Hepatic stellate cell (primary cell): ENCODE data around the gene MICB.
"Not testable (repeated sequence)": the region's sequence is repeated elsewhere in the genome, so short reads cannot be mapped to it uniquely, and the experiment has no call there.

Experiments used
- DNase-seq: peaks from one replicate; pipeline ENCODE4 v3.0.0; 2011; ENCODE audit warnings: low spot score

Gene MICB

DNA sequence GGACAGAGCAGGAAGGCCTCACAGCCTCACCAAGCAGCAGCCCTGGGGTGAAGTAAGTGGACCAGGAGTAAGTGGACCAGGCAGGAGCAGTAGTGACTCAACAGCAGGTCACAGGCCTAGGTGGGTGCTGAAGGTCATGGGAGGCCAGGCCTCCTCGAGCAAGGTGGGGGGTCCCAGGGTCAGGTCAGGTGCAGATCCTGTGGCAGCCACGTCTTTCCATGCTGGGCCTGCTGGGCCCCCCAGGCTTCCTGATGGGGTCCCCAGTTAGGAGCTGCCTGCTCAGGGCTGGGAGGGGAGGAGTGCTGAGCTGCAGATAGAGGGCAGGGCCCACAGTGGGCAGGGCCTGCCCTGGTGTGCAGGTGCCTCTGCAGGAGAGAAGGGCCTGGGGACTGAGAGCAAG, 11.1 kb downstream of the MICB start:
- not testable (repeated sequence) for DNase-seq

DNA sequence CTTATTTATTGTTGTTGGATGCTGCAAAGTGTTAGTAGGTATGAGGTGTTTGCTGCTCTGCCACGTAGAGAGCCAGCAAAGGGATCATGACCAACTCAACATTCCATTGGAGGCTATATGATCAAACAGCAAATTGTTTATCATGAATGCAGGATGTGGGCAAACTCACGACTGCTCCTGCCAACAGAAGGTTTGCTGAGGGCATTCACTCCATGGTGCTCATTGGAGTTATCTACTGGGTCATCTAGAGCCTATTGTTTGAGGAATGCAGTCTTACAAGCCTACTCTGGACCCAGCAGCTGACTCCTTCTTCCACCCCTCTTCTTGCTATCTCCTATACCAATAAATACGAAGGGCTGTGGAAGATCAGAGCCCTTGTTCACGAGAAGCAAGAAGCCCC, 12.1 kb downstream of the MICB start:
- no peak for DNase-seq

GRCh38 chr6:31513456-31514165, 15.7 kb downstream of the MICB start:
- DNase-seq = no peak

GRCh38 chr6:31521835-31522234, 23.9 kb downstream of the MICB start:
- no peak for DNase-seq

DNA sequence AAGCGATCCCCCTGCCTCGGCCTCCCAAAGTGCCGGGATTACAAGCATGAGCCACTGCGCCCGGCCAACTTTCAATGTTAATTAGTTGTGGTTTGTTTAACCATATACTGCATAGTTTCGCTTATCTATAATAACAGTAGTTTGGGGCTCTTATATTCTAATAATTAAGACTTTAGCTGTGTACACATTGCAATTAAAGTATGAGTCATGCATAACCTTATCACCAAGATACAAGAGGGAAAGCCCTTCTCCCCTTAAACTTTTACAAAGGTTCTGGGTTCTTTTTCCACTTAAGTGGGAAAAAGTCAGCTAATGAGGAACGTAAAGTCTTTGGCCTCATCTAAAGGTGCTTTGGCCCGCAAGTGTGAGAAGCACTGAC, 27.6 kb downstream of the MICB start:
- no peak for DNase-seq

DNA sequence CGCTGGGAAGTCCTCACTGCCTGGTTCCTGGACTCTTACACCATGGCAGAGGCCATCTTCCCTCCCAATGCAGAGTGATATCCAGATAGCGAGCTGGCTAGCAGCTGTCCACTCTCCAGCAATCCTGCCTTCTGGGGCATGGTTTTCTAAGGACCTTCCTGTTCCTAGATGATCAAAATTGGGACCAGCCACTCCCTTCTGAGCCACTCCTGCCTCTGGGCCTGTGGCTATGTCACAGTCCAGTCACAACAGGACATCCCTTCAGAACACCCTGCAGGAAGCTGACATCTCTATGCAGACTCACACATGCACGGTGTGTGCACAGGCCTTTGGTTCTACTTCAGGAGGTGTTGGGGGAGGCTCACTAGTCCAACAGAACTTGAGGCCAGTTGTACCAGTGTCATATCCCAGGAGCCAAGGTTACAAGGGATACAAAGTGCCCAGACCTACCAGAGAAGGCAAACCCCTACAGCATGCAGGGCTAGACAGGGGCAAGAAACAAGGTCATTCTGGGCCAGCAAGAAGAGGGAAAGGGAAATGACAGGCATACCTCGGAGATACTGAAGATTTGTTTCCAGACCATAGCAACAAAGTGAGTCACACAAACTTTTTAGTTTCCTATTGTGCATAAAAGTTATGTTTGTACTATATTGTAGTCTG, 28.1 kb downstream of the MICB start:
- peak; percentile 59 for DNase-seq

GRCh38 chr6:31528307-31528777, 30.4 kb downstream of the MICB start:
- no peak for DNase-seq

GRCh38 chr6:31528821-31529328, 30.9 kb downstream of the MICB start, which contains the start of gene MCCD1:
Gene MCCD1 (plus strand): TSS chr6:31528962. CDS start chr6:31529015, 53 bp downstream.
- DNase-seq = no peak

DNA sequence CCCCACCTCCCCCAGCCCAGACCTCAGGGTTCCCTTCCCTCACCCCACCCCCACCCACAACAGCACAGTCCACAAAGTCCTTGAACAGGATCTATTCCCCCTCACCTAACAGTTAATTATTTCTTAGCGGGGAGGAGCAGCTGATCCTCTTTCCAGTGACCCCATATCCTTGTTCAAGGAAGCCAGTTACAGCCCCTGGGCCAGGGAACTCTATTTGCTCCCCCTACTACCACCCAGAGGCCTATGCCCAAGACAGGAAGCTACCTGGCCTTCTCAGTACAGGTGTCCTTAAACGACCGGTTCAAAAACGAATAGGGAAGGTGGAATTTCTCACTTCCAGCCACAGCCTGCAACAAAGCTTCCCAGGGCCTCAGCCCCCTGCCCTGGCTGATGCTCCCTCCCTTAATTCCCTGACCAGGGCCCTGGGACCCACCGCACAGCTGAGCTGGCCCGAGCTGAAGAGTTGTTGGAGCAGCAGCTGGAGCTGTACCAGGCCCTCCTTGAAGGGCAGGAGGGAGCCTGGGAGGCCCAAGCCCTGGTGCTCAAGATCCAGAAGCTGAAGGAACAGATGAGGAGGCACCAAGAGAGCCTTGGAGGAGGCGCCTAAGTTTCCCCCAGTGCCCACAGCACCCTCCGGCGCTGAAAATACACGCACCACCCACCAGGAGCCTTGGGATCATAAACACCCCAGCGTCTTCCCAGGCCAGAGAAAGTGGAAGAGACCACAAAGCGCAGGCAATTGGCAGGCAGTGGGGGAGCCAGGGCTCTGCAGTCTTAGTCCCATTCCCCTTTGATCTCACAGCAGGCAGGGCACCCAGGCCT, 31.6 kb downstream of the MICB start:
- DNase-seq = no peak

GRCh38 chr6:31530659-31531058, 32.7 kb downstream of the MICB start:
- DNase-seq = no peak

GRCh38 chr6:31531162-31531561, 33.2 kb downstream of the MICB start:
- no peak for DNase-seq

DNA sequence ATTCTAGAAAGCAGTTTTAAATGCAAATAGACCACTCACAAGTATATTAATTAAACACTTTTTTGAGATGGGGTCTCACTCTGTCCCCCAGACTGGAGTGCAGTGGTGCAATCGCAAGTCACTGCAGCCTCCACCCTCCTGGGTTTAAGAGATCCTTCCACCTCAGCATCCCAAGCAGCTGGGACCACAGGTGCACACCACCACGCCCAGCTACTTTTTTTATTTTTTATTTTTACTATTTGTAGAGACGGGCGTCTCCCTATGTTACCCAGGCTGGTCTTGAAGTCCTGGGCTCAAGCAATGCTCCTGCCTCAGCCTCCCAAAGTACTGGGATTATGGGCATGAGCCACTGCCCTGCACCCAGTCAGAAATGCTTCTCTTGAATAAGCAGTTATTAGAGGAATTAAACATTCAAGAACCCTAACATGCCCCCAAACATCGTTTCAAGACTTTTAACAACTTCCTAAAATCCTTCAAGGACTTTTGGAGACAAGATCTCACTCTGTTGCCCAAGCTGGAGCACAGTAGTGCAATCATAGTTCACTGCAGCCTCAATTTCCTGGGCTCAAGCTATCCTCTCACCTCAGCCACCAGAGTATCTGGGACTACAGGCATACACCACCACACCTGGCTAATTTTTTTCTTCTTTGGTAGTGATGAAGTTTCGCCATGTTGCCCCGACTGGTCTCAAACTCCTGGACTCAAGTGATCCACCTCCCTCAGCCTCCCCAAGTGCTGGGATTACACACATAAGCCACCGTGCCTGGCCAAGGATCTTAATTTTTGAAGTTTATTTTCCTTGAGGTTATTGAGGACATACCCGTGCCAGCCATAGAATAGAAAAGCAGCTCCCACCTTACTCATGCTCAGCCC, 34.1 kb downstream of the MICB start:
- DNase-seq = no peak

- no peak for DNase-seq
Measured at GRCh38 chr6:31532644-31533454, 34.9 kb downstream of the MICB start.

GRCh38 chr6:31533455-31533841, 35.5 kb downstream of the MICB start:
- DNase-seq = no peak

DNA sequence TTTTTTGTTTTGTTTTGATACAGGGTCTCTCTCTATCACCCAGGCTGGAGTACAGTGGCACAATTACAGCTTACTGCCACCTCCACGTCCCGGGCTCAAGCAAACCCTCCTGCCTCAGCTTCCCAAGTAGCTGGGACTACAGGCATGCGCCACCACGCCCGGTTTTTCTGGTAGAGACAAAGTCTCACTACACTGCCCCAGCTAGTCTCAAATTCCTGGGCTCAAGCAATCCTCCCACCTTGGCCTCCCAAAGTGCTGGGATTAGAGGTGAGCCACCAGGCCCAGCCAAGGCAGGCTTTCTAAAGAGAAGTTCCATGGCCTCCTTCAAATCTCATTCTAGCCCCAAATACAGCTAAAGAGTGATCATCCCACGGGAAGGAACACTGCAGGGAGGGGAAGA, 36.1 kb downstream of the MICB start:
- no peak for DNase-seq

DNA sequence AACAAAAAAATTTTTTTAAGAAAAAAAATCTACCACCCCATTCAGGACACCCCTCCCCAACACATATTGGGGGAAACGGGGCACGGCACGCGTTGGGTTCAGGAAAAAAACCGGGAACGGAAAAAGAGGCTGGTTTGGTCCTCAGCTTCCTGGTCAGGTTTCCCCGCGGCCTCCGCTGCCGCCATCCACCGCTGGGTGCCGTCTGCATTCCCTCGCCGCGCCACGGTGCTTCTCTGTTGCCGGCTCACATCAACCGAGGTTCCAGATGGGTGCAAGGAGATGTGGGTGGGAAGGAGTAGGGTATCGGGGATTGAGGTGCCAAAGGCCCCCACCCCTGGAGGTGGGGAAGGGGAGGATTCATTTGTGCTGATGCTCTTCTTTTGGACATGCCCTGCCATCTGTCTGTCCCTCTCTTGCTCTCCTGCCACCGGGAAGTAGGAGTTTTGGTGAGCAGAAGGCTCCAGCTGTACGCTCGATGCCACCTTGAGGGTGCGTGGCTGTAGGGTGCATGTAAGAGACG, 36.6 kb downstream of the MICB start:
- no peak for DNase-seq

GRCh38 chr6:31535538-31536324, 37.8 kb downstream of the MICB start:
- no peak for DNase-seq

GRCh38 chr6:31538805-31539400, 41.0 kb downstream of the MICB start:
- no peak for DNase-seq

DNA sequence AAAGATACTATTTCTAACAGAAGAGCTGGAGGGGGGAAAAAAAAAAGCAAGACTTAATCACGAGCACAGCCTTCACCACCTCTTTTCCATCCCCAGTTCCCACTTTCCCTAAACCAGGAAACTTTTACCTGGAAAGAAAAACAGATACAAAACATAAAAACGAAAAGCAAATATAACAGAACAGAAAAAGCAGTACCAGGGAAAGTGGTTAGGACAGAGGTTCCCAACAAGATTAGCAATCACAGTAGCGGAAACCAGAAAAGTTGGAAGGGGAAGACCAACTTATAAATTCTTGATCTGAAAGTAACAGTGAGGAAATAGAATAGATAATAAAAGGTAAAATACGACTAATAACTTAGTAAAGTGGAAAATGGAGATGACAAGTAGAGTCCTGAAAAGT, 42.7 kb downstream of the MICB start:
- no peak for DNase-seq
